ENCODE results near the gene ZDHHC14.

DNA sequence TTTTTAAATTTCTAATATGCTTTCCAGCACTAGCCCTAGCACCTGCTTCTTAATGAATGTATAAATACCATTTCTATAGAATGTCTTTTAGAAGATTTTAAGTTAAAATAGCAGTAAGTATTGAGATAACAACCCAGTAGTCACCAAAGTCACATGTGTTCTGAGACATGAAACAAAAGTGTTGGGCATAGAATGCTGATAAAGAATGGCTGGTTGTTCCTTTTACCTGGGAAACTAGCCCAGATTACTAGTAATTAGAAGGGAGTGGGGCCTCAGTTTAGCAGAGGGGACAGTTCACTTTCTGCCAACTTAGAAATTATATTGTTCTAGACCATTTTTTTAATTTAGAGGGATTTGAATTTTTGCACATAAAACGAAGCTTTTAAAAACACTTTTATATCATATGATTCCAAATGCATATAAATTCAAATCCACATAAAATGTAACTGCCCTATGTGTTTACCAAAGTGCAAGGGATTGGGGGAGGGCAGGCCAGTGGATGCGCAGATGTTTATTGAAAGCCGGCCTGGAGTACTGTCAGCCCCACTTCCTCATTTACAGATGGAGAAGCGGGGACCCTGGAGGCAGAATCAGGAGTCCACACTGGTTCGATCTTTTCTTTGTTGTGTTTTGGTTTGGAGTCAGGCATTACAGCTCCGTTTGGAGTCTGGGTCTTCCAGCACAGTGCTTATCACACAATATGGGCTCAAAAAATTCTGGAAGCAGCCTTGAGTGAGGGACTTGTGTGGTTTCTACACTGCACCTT, 139.8 kb downstream of the ZDHHC14 start:
- TF ChIP-seq, protein P1, sequence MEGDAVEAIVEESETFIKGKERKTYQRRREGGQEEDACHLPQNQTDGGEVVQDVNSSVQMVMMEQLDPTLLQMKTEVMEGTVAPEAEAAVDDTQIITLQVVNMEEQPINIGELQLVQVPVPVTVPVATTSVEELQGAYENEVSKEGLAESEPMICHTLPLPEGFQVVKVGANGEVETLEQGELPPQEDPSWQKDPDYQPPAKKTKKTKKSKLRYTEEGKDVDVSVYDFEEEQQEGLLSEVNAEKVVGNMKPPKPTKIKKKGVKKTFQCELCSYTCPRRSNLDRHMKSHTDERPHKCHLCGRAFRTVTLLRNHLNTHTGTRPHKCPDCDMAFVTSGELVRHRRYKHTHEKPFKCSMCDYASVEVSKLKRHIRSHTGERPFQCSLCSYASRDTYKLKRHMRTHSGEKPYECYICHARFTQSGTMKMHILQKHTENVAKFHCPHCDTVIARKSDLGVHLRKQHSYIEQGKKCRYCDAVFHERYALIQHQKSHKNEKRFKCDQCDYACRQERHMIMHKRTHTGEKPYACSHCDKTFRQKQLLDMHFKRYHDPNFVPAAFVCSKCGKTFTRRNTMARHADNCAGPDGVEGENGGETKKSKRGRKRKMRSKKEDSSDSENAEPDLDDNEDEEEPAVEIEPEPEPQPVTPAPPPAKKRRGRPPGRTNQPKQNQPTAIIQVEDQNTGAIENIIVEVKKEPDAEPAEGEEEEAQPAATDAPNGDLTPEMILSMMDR (IDR thresholded peaks at IDR 0.05): no peak
- no peak for TF ChIP-seq ZFX (IDR thresholded peaks at IDR 0.05; ENCODE audit: borderline replicate concordance)

Data from 22Rv1 (cell line).